NT2/D1 (cell line): ENCODE results near the gene SLC5A12.

Experiments
- DNase-seq: peaks from one replicate; pipeline ENCODE4 v3.0.0-alpha.2; 2011; ENCODE audit warnings: low read depth, low spot score
- H3K27me3 ChIP-seq: 2 replicates; pipeline ENCODE4 v1.6.0; 2011; ENCODE audit warnings: mild to moderate bottlenecking; ENCODE audit not compliant: insufficient read length, insufficient read depth
- H3K36me3 ChIP-seq: 2 replicates; pipeline ENCODE4 v1.6.1; 2011; ENCODE audit warnings: mild to moderate bottlenecking, low read length, mixed read lengths; ENCODE audit not compliant: insufficient read depth, insufficient read length
- H3K4me1 ChIP-seq: 2 replicates; pipeline ENCODE4 v1.5.1; 2011; ENCODE audit not compliant: insufficient read depth, insufficient read length
- H3K4me3 ChIP-seq: 2 replicates; pipeline ENCODE4 v1.5.1; 2011; ENCODE audit warnings: low read depth; ENCODE audit not compliant: insufficient read length
- H3K9ac ChIP-seq: 2 replicates; pipeline ENCODE4 v1.6.0; 2011; ENCODE audit warnings: low read depth; ENCODE audit not compliant: insufficient read length
- H3K9me3 ChIP-seq: 2 replicates; pipeline ENCODE4 v1.5.1; 2011; ENCODE audit warnings: mild to moderate bottlenecking, low read length; ENCODE audit not compliant: insufficient read depth
- SUZ12 ChIP-seq: IDR thresholded peaks from 2 replicates; pipeline ENCODE4 v1.6.1; 2011; ENCODE audit not compliant: insufficient read length, insufficient read depth; ENCODE audit errors: extremely low read depth
- YY1 ChIP-seq: IDR thresholded peaks from 2 replicates; pipeline ENCODE4 v1.6.1; 2011; ENCODE audit not compliant: insufficient read length, insufficient read depth
- ZNF274 ChIP-seq: IDR thresholded peaks from 2 replicates; pipeline ENCODE4 v1.6.1; 2011; ENCODE audit warnings: mild to moderate bottlenecking, low read depth, low read length

Gene SLC5A12

GRCh38 chr11:26739366-26740073, 17.7 kb upstream of the SLC5A12 start:
- no peak for TF ChIP-seq YY1
- TF ChIP-seq SUZ12: no peak
- TF ChIP-seq ZNF274: no peak
- Histone ChIP-seq H3K4me1 (no peaks in the 10 kb centered on the region), H3K9ac (no peak overlapping the region), H3K27me3 (no peaks in the 10 kb centered on the region), H3K36me3 (no peaks in the 10 kb centered on the region), H3K4me3 (no peak overlapping the region), H3K9me3 (no peaks in the 10 kb centered on the region)
- DNase-seq: no peak

- TF ChIP-seq SUZ12 (no peak), YY1 (no peak), ZNF274 (no peak)
- Histone ChIP-seq H3K36me3 (no peaks in the 10 kb centered on the region), H3K9ac (no peak overlapping the region), H3K4me3 (no peak overlapping the region), H3K9me3 (no peaks in the 10 kb centered on the region), H3K27me3 (no peaks in the 10 kb centered on the region), H3K4me1 (no peaks in the 10 kb centered on the region)
- DNase-seq: no peak
Measured at GRCh38 chr11:26734691-26735090, 12.8 kb upstream of the SLC5A12 start.

- Histone ChIP-seq H3K4me3 (no peak overlapping the region), H3K9me3 (no peaks in the 10 kb centered on the region), H3K27me3 (no peaks in the 10 kb centered on the region), H3K9ac (no peak overlapping the region), H3K4me1 (no peaks in the 10 kb centered on the region), H3K36me3 (no peaks in the 10 kb centered on the region)
- TF ChIP-seq SUZ12 (no peak), YY1 (no peak), ZNF274 (no peak)
- DNase-seq: no peak
Measured at GRCh38 chr11:26731084-26731456, 9.2 kb upstream of the SLC5A12 start.

- H3K9ac ChIP-seq: no peak overlapping the region
- H3K4me1 ChIP-seq: no peaks in the 10 kb centered on the region
- H3K27me3 ChIP-seq: no peaks in the 10 kb centered on the region
- no peaks in the 10 kb centered on the region for H3K9me3 ChIP-seq
- H3K4me3 ChIP-seq: no peak overlapping the region
- no peaks in the 10 kb centered on the region for H3K36me3 ChIP-seq
- no peak for DNase-seq
- no peak for TF ChIP-seq SUZ12
Measured at GRCh38 chr11:26730414-26731083, 8.7 kb upstream of the SLC5A12 start.

- Histone ChIP-seq H3K9me3 (no peaks in the 10 kb centered on the region), H3K27me3 (no peaks in the 10 kb centered on the region), H3K36me3 (no peaks in the 10 kb centered on the region), H3K9ac (no peak overlapping the region), H3K4me1 (no peaks in the 10 kb centered on the region), H3K4me3 (no peak overlapping the region)
- DNase-seq: no peak
- TF ChIP-seq SUZ12: no peak
- no peak for TF ChIP-seq ZNF274
- no peak for TF ChIP-seq YY1
Measured at GRCh38 chr11:26729284-26729683, 7.4 kb upstream of the SLC5A12 start.

GRCh38 chr11:26726960-26727359, 5.1 kb upstream of the SLC5A12 start:
- H3K27me3 ChIP-seq: no peaks in the 10 kb centered on the region
- H3K4me1 ChIP-seq: no peaks in the 10 kb centered on the region
- H3K36me3 ChIP-seq: no peaks in the 10 kb centered on the region
- TF ChIP-seq SUZ12: no peak
- no peak for TF ChIP-seq YY1
- TF ChIP-seq ZNF274: no peak
- no peak for DNase-seq
- no peaks in the 10 kb centered on the region for H3K9me3 ChIP-seq
- no peak overlapping the region for H3K4me3 ChIP-seq
- H3K9ac ChIP-seq: no peak overlapping the region

- Histone ChIP-seq H3K27me3 (no peaks in the 10 kb centered on the region), H3K36me3 (no peaks in the 10 kb centered on the region), H3K9ac (no peak overlapping the region), H3K9me3 (no peaks in the 10 kb centered on the region), H3K4me3 (no peak overlapping the region), H3K4me1 (no peaks in the 10 kb centered on the region)
- DNase-seq: no peak
- TF ChIP-seq YY1 (no peak), ZNF274 (no peak), SUZ12 (no peak)
Measured at GRCh38 chr11:26719998-26720397, 1.9 kb downstream of the SLC5A12 start.
